ENCODE results near the gene ENAH. TPM values are rescaled to one million over a fixed set of nuclear protein-coding genes. Genes with fewer than 3 reads are reported as not detected.
"Not testable (repeated sequence)": the region's sequence is repeated elsewhere in the genome, so short reads cannot be mapped to it uniquely, and the experiment has no call there.

ENAH gene
- total RNA-seq, 1 donor from 2014 or later, result 50.0 TPM

- peak; percentile 80 for FAIRE-seq
- Histone ChIP-seq H3K36me3 (ENCODE audit: control insufficient read depth, insufficient read depth, low read length) (peaks cover 4% of the 10 kb centered on the region), H3K27me3 (ENCODE audit: control insufficient read depth, insufficient read depth, low read length) (no peaks in the 10 kb centered on the region), H3K4me3 (ENCODE audit: low read depth, low read length) (no peak overlapping the region)
- DNase-seq (ENCODE audit: low read depth), result no peak
- TF ChIP-seq, protein P1, sequence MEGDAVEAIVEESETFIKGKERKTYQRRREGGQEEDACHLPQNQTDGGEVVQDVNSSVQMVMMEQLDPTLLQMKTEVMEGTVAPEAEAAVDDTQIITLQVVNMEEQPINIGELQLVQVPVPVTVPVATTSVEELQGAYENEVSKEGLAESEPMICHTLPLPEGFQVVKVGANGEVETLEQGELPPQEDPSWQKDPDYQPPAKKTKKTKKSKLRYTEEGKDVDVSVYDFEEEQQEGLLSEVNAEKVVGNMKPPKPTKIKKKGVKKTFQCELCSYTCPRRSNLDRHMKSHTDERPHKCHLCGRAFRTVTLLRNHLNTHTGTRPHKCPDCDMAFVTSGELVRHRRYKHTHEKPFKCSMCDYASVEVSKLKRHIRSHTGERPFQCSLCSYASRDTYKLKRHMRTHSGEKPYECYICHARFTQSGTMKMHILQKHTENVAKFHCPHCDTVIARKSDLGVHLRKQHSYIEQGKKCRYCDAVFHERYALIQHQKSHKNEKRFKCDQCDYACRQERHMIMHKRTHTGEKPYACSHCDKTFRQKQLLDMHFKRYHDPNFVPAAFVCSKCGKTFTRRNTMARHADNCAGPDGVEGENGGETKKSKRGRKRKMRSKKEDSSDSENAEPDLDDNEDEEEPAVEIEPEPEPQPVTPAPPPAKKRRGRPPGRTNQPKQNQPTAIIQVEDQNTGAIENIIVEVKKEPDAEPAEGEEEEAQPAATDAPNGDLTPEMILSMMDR (IDR thresholded peaks at IDR 0.05; ENCODE audit: insufficient read depth, low read length, severe bottlenecking), result no peak
Observed at GRCh38 chr1:225517697-225518096, 135.2 kb downstream of the ENAH start.

DNA sequence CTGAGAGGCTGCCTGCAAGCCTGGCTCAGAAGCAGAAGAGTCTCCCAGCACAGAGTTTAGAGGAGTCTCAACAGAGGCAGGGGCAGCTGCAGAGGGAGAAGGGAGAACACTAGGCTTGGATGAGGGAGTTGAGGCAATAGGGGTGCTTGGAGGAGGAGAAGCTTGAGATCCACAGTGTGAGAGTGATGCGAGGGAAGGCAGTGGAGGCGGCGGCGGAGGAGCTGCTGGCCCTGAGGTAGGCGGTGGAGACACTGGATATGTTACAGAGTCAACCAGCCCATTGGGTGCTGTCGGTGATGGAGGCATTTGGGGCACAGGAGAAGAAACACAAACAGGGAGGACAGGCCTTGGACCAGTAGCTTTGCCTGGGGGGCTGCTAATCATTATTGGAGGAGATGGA, 135.7 kb downstream of the ENAH start:
- Histone ChIP-seq H3K36me3 (ENCODE audit: control insufficient read depth, insufficient read depth, low read length) (peaks cover 4% of the 10 kb centered on the region), H3K4me3 (ENCODE audit: low read depth, low read length) (no peak overlapping the region), H3K27me3 (ENCODE audit: control insufficient read depth, insufficient read depth, low read length) (no peaks in the 10 kb centered on the region)
- no peak for DNase-seq (ENCODE audit: low read depth)
- TF ChIP-seq, protein P1 (IDR thresholded peaks at IDR 0.05; ENCODE audit: insufficient read depth, low read length, severe bottlenecking), result no peak
- FAIRE-seq, result no peak

DNA sequence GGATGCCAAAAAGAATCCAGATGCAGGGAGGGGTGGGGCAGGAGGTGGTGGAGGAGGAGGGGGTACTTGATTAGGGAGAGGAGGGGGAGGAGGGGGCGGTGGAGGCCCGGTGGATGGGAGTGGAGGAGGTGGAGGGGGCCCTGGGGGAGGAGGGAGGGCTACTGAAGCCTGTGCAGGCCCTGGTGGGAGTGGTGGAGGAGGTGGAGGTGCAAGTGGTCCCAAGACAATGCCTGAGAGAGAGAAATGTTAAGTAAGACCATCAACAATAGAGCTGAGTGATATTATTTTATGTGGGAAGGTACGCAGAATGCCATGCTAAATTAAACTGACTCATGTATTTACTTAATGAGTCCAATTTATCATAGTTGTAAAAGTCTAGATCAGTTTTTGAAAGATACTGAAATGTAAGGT, 138.2 kb downstream of the ENAH start:
- TF ChIP-seq, protein P1 (IDR thresholded peaks at IDR 0.05; ENCODE audit: insufficient read depth, low read length, severe bottlenecking), result no peak
- peak; percentile 25 for DNase-seq (ENCODE audit: low read depth)
- H3K4me3 ChIP-seq (ENCODE audit: low read depth, low read length), result no peak overlapping the region
- no peak for FAIRE-seq
- H3K27me3 ChIP-seq (ENCODE audit: control insufficient read depth, insufficient read depth, low read length), result no peaks in the 10 kb centered on the region
- H3K36me3 ChIP-seq (ENCODE audit: control insufficient read depth, insufficient read depth, low read length), result peaks cover 4% of the 10 kb centered on the region

GRCh38 chr1:225513576-225513975, 139.3 kb downstream of the ENAH start:
- H3K36me3 ChIP-seq (ENCODE audit: control insufficient read depth, insufficient read depth, low read length); FAIRE-seq; DNase-seq (ENCODE audit: low read depth): not testable (repeated sequence)

GRCh38 chr1:225511828-225512381, 141.0 kb downstream of the ENAH start:
- DNase-seq (ENCODE audit: low read depth) (no peak), FAIRE-seq (no peak)
- H3K4me3 ChIP-seq (ENCODE audit: low read depth, low read length), result no peak overlapping the region
- no peaks in the 10 kb centered on the region for H3K36me3 ChIP-seq (ENCODE audit: control insufficient read depth, insufficient read depth, low read length)
- no peaks in the 10 kb centered on the region for H3K27me3 ChIP-seq (ENCODE audit: control insufficient read depth, insufficient read depth, low read length)
- TF ChIP-seq, protein P1 (IDR thresholded peaks at IDR 0.05; ENCODE audit: insufficient read depth, low read length, severe bottlenecking), result no peak

More at GRCh38 chr1:225513576-225513975, 139.3 kb downstream of the ENAH start:
- not testable (repeated sequence) for H3K27me3 ChIP-seq (ENCODE audit: control insufficient read depth, insufficient read depth, low read length); H3K4me3 ChIP-seq (ENCODE audit: low read depth, low read length)

DNA sequence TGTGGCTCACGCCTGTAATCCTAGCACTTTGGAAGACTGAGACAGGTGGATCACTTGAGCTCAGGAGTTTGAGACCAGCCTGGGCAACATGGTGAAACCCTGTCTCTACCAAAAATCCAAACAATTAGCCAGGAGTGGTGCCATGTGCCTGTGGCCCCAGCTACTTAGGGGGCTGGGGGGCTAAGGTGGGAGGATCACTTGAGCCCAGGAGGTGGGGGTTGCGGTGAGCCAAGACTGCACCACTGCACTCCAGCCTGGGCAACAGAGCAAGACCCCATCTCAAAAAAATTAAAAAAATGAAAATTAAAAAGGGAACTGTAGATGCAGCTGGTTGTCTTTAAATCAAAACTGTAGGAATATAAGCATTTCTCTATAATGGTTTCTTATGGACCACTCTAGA, 142.2 kb downstream of the ENAH start:
- not testable (repeated sequence) for DNase-seq (ENCODE audit: low read depth); FAIRE-seq

DNA sequence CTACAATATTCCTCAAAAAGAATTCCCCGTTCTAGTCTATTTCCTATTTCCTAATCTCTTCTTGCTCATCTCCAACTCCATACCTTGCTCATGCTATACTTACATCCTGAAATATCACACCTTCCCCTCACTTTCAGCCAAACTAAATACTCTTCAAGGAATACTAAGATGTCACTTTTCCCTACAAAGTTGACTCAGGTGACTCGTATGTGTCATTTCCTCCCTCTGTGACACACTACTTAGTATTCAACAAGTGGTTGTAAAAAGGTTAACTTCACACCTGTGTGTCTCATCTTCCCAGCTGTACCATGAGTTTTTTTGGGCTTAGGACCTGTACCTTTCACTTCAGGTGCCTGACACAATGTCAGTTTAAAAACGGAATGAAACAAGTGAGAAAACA, 143.2 kb downstream of the ENAH start:
- Histone ChIP-seq H3K36me3 (ENCODE audit: control insufficient read depth, insufficient read depth, low read length) (peaks cover 4% of the 10 kb centered on the region), H3K27me3 (ENCODE audit: control insufficient read depth, insufficient read depth, low read length) (no peaks in the 10 kb centered on the region), H3K4me3 (ENCODE audit: low read depth, low read length) (no peak overlapping the region)
- FAIRE-seq (no peak), DNase-seq (ENCODE audit: low read depth) (peak; percentile 80)
- TF ChIP-seq, protein P1 (IDR thresholded peaks at IDR 0.05; ENCODE audit: insufficient read depth, low read length, severe bottlenecking), result no peak

More for the DNA sequence above, 142.2 kb downstream of the ENAH start:
- H3K4me3 ChIP-seq (ENCODE audit: low read depth, low read length); H3K36me3 ChIP-seq (ENCODE audit: control insufficient read depth, insufficient read depth, low read length); H3K27me3 ChIP-seq (ENCODE audit: control insufficient read depth, insufficient read depth, low read length): not testable (repeated sequence)

All from bronchial epithelial cell (primary cell).